A673 (cell line): Measurements from ENCODE around the gene USP12.

Source experiments
- CTCF ChIP-seq: fragments of 300-800, 200-600 bp; sonication (generic); conservative IDR thresholded peaks from 2 replicates; pipeline ENCODE4 v1.5.1; 2017; ENCODE audit warnings: low read depth, mild to moderate bottlenecking, antibody characterized with exemption, low read length, moderate library complexity, mixed read lengths
- EZH2 ChIP-seq: fragments of 200-600 bp; sonication (generic); IDR thresholded peaks from 2 replicates; pipeline ENCODE4 v1.6.1; 2017; ENCODE audit warnings: borderline replicate concordance, low read depth, mild to moderate bottlenecking, mixed read lengths, antibody characterized with exemption, low read length; ENCODE audit not compliant: poor library complexity, severe bottlenecking

GRCh38 chr13:27133889-27134288 is 37.7 kb downstream of the USP12 start:
- TF ChIP-seq CTCF (no peak), EZH2 (no peak)
